Cerebellar nuclear complex (tissue), 1 donor: ENCODE data around the gene FCER2.
A peak's percentile ranks its signal among the peaks of the same experiment; 100 is the strongest.

Experiments used
- DNase-seq, 2 experiments: peaks; one replicate each; lab custom pipeline; 2025; lab: John Stamatoyannopoulos, UW

FCER2 gene

DNA sequence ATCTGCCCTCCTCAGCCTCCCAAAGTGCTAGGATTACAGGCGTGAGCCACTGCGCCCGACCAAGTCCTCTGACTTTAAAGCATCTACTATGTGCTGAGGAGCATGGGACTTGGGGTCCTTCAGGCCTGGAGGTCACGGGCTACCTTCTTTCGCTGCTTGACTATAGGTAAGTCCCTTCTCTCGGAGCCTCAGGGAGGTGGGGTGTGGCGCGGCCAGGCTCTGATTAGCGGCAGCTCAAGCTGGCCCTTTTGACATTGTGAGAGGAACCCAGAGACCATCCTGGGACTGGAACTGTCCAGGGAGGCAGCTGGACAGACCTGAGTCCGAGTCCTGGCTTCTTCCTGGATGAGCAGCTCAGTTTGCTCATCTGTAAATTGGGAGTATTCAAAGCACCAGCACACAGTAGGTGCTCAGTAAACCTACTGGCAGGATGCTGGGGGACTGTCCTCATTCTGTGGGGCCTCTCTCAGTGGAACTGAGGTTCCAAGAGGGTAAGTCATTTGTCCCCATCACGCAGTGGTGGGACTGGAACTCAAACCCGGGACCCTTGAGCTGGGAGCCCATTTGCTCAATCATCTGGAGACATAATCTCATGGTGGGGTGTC lies 780 bp downstream of the FCER2 start:
- DNase-seq, result no peak

DNA sequence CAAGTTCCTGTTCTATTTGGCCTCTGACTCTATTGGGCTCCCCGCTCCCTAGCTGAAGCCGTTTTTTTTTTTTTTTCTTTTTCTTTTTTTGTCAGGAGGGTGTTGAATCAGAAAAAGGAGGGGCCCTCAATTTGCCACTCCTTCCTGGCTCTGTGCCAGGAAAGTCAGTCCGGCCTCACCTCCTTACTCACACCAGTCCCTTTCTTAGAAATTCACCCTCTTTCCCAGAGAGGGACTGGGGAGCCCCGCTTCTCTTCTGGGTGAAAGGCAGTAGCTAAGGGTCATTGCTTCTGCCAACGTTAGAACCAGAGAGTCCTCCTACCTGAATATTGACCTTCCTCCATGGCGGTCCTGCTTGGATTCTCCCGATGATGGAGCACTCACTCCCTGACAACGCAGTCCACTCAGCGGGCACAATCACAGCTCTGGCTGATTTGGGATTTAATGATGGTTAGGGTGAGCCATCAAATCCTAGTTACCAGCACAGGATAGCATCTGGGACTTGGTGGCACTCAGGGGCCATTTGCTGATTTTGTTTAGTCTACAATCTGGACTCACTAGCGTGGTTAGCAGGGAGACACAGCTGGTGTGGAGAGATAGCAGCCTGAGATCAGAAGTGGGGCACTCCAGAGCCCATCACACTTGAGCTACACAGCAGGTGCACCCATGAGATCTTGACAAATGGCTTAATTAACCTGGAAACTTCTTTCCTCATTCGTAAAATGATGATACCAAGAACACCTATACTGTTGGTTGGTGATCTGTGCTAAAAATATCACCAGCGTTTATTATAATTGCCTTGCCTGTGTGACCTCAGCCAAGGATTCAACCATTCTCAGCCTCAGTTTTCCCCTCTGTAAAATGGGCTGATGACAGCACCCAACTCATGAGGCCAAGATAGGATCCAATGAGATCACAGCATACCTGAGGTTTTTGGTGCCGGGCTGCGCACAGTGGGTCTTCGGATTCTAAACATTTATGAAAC lies 2.2 kb downstream of the FCER2 start:
- no peak for DNase-seq

DNA sequence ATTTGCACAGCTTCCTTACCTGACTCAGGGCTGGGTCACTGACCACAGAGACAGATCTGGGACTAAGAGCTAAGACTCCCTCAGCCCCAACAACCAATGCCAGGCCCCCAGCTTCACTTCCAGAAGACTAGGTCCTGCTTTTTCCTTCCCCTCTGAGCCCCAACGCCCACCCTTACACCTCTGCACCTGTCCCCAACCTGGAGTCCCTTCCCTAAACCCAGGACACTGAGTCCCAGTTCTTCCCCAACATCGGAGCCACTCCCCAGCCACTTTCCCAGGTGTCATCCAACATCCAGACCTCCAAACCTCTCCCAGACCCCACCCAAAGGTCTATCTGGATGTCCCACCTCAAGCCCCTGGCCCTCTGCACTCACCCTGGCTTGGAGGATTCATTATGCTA lies 2.9 kb downstream of the FCER2 start:
- no peak for DNase-seq

DNA sequence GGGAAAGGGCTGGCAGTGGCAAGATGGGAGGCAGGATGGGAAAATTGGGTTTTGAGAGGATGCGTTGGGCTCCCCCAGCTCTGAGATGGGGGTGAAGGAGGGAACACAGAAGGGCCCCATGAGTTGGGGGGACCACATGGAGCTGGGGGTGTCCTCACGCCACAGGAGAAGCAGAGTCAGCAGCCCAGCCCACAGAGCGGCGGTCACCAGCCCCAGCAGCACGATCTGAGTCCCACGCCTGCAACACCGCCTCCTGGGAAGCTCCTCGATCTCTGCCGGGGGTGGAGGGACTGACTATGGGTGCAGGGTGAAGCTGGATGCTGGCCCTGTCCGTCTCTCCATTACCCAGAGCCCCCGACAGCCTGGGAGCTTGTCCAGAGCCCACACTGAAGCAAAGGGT lies 3.3 kb downstream of the FCER2 start:
- no peak for DNase-seq

DNA sequence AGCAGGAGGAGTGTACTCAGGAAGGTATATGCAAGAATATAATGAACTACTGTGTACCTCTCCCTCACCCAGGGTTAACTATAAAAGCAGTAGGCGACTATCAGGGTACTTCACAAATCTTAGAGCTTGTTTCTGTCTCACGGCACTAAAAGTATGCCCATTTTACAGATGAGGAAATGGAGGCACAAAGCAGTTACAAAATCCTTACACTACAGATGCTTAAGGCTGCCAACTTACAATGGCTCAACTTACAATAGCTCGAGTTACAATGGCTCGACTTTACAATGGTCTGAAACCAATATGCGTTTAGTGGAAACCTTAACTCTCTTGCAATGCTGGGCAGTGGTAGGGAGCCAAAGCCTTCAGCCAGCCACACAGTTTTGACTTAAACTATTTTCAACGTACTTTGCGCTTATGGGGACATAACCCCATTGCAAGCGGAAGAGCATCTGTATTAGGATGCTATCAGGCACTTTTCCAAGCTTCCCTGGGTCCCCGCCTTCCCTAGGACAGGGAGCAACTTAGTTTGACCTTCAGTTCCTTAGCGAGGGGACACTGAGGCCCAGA lies 4.1 kb downstream of the FCER2 start:
- no peak for DNase-seq

DNA sequence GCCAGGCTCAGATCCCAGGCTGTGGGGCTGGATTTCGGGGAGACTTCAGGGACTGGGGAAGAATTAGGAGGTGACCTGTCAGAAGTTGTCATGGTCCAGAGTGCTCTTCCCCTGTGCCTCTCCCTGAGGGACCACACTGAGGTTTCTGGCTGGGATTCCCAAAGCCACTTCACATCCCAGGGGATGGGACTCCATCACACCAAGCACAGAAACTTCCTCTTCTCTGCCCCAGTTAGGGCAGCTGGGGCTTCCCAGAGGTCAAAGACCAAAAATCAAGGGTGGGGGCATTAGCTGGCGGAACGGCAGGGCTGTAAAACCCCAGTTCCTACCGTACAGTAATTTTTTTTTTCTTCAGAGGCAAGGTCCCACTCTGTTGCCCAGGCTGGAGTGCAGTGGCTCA lies 7.4 kb downstream of the FCER2 start:
- no peak for DNase-seq

DNA sequence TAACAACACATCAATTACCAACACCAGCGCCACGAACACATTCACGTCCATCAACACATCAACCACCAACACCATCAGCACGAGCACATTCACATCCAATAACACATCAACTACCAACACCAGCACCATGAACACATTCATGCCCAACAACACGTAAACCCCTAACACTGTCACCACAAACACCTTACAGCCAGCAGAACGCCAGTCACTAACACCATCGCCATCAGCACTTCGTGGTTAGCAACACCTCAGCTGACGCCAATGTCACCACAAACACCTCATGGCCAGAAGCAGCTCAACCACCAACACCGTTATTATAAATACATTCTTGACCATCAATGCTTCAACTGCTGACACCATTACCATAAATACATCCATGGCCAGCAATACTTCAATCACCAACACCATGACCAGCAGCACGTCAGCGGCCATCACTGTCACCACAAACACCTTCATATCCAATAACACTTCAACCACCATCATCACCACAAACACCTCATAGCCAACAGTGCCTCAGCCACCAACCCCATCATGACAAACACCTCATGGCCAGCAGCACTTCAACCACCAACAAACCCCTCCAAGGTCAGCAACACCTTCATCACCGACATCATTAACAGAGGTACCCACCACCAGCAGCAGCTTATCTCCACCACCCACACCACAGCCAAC lies 9.4 kb downstream of the FCER2 start:
- DNase-seq, result no peak

DNA sequence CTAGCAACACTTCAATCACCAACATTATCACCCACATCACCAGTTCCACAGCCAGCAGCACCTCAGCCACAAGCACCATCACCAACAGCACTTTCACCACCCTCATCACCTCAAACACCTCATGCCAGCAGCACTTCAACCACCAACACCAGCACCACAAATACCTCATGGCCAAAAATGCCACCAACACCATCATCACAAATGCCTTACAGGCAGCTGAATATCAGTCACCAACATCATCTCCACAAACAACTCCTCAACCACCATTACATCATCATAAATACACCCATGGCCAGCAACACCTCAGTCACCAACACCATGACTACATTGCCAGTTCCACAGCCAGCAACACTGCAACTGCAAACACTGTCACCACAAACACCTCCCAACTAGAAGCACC lies 10.4 kb downstream of the FCER2 start:
- DNase-seq, result no peak

DNA sequence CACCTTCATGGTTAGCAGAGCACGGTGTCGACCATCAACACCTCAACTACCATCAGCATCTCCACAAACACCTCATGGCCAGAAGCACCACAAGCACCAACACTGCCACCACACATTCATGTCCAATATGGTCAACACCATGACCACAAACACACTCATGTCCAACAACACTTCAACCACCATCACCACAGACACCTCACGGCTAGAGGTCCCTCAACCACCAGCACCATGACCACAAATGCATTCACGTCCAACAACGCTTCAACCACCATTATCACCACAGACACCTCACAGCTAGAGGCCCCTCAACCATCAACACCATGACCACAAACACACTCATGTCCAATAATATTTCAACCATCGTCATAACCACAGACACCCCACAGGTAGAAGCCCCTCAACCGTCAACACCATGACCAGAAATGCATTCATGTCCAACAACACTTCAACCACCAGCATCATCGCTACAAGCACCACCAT lies 11.1 kb downstream of the FCER2 start:
- no peak for DNase-seq

DNA sequence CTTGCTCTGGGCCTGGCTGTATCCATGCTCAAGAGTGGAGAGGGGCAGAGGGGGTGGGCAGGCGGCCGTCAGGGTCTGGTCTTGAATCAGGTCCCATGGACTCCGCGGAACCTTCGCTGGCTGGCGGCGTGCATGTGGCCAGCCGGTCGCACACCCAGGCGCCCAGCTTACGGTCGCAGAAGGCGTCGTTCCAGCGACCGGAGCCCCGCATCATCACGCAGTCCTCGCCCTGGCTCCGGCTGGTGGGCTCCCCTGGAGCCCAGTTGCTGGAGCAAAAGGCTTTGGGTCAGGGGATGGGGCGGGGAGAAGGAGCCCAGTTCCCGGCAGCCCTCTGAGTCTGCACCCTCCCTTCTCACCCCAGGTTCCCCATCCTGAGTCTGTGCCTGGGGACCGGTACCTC lies 12.8 kb downstream of the FCER2 start:
- DNase-seq, result no peak

DNA sequence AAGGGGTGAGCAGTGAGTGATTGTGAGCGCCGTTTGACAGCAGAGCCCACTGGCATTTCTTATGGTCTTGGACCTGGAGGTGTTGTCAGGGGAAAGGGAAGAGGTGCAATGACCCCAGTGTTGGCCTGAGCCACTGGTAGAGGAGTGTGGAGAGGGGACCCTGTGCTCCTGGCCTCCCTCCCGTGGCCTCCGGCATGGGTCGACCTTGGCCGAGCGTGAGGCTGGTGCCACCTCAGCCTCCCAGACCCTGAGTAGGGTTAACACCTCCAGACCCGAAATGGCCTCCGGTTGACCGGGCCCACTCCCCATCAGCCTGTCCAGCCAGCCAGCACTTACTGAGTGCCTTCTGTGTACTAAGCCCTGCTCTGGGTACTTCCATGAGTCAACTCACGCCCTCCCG lies 14.8 kb downstream of the FCER2 start:
- DNase-seq, result no peak

DNA sequence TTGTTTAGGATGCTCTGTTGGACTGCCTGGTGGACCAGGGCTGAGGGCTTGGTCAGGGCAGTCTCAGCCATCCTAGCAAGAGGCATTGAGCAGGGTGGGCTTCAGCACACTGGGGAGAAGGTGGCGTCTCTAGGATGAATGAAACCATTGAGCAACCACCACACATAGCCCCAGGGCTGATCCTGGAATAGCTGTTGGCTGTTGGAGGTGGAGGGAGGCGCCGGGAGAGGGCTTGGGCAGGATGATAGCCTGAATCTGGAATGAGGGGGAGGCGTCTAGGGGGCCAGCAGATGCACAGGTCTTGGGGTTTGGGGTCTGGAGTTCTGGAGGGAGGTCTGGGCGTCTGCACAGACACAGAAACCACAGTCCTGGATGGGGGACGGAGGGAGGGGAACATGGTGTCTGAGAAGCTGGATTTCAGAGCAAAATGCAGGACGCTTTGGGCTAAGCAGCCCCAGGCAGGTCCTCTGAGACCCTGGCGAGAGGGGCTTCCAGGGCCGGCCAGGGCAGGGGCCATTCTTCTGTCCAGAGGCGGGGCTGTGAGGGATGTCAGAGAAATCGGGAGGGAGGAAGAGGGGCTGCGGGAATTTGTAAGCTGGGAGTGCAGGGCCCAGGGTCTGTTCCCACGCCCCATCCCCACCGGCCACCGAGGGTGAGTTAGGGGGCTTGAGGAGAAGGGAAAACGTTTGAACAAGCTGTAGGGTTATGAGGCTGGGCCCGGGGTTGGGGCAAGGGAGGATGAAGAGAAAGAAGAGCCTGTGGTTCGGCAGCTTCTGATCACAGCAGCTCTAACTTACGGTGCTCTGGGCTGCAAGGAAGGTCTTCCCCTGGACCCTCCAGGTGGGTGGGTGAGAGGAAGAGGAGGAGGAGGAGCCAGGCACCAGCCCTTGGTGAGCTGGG lies 16.1 kb downstream of the FCER2 start:
- DNase-seq, result no peak

DNA sequence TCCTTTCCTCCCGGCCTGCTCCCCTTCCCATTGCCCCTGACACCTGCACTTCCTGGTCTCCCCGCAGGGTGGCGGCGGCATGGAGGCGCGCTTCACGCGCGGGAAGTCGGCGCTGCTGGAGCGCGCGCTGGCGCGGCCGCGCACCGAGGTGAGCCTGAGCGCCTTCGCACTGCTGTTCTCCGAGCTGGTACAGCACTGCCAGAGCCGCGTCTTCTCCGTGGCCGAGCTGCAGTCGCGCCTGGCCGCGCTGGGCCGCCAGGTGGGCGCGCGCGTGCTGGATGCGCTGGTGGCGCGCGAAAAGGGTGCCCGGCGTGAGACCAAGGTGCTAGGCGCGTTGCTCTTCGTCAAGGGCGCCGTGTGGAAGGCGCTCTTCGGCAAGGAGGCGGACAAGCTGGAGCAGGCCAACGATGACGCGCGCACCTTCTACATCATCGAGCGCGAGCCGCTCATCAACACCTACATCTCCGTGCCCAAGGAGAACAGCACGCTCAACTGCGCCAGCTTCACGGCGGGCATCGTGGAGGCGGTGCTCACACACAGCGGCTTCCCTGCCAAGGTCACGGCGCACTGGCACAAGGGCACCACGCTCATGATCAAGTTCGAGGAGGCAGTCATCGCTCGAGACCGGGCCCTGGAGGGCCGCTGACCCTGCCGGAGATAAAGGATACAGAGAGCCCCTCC lies 19.6 kb downstream of the FCER2 start:
- no peak for DNase-seq

DNA sequence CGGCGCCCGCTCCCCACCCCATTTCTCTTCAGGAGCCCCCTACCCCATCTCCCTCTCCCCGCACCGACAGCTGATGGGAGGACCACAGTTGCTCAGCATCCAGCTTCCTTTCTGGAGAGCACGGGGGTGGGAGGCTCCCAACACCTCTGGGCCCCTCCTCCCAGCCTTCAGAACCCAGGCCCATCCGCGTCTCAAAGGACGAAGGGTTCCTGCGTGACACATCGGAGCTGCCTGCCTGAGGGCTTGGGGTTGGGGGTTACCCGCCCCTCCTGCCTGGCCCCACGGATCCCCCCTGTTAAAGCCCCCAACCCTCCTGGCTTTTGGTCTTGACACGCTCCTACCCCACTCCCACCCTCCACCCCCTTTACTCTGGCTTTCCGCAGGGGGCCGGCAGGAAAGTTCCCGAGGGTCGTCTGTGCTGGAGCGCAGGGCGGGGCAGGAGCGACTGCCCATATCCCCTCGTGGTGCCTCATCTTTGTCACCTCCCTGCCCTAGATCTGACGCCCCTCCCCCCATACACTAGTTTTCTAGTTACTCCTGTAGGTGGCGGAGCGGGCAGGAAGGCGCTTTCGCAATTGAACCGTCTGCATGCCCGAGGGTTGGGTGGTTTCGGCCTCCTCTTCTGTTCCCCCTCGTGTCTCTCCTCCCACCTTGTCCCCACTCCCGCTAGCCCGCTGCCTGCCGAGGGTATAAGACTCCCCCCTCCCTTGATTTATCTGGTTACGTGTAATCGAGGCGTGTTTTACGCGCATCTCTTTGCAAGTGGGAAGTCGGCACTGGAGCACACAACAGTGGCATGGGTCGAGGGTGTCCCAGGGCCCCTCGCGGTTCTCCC lies 20.4 kb downstream of the FCER2 start:
- peak in 1 of 2 experiments; percentile 27 for DNase-seq

DNA sequence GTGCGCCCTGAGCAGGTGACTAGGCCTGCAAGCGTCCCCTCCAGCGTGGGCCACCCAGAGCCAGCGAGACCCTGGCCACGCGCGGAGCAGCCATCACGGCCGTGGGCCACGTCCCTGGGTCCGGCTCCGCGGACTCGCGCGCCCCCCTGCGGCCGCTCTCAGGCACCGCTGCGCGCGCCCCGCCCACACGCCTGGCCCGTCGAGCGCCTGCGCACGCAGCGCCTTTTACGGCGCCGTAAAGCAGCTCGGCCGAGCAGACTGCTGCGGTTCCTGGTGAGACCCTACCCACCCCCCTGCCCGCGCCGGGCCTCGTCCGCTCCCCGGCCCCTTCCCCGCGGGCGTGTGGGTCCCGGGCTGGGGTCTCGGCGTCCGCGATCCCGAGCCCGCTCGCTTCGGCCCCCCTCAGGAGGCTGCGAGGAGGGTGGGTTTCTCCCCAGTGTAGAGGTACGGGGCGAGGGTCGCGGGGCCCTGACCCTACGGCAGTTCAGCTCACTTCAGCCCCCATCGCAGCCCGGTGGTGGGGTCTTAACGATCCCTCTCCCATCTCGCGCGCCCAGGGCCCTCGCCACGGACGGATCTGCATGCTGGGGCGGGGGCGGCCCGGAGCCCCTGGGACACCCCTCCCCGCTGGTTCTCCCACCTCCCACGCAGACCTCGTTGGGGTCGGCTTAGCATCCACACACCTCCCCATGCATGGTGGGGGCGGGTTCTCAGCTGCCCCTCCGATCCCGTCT lies 21.2 kb downstream of the FCER2 start, which contains the start of gene TRAPPC5:
TRAPPC5 (plus strand) TSS at position 228 of the 734 bp plus-strand sequence. CDS start 1,421 bp downstream, outside the sequence.
- peak in 1 of 2 experiments; percentile 7 for DNase-seq

DNA sequence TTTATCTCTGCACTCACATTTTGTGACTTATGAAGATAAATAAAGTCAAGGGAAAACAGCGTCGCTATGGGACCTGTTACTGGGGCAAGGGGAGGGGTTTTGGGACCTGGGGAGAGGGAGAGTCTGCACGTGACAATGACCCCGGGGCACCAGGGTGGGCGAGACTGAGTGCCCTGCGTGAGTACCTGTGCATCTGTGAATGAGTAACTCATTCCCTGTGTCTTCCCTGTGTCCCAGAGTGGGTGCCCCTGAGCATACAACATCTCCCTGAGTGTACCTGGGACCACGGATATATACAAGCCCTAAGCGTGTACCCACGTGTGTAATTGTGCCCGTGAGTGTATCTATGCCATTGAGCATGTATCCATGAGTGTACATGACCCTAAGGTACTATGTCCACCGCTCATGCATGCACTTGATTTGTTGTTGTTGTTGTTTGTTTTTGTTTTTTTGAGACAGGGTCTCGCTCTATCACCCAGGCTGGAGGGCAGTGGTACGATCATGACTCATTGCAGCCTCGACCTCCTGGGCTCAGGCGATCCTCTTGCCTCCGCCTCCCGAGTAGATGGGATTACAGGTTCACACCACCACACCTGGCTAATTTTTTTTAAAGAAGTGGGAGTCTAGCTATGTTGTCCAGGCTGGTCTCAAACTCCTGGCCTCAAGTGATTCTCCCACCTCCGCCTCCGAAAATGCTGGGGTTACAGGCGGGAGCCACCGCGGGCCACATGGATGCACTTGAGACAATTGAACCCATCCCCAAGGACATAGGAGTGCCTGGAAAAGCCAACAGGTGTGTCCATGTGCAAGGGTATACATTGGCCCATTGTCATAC lies 21.9 kb downstream of the FCER2 start:
- no peak for DNase-seq

DNA sequence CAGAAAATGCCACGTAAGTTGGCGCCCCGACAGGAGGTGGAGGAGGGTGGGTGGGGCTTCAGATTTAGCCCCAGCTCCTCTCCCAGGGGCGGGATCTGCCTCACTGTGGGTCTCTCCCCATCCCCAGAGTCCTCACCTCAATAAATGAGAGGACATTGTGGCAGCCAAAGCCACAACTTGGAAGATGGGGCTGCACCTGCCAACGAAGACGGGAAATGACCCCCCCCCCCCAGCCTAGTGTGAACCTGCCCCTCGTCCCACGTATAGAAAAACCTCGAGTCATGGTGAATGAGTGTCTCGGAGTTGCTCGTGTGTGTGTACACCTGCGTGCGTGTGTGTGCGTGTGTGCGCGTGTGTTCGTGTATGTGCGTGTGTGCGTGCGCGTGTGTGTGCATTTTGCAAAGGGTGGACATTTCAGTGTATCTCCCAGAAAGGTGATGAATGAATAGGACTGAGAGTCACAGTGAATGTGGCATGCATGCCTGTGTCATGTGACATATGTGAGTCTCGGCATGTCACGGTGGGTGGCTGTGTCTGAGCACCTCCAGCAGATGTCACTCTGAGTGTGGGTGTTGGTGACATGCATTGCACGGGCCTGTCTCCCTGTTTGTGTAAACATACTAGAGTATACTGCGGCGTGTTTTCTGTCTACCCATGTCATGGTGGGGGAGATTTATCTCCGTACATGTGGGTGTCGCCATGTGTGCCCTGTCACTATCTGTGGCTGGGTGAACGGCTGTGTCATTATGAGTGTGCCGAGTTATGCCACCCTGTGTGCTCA lies 22.8 kb downstream of the FCER2 start:
- peak in 1 of 2 experiments; percentile 27 for DNase-seq
